Skeletal muscle cell (primary cell): ENCODE measurements around the gene DNTT.

Experiments used
- DNase-seq: peaks from one replicate; pipeline ENCODE4 v3.0.0-alpha.2; 2010; ENCODE audit warnings: low read depth
- H3K4me3 ChIP-seq: 2 replicates; pipeline ENCODE4 v1.5.1; 2011; ENCODE audit warnings: low read depth, mild to moderate bottlenecking, control low read depth, low read length, moderate library complexity

Gene DNTT

DNA sequence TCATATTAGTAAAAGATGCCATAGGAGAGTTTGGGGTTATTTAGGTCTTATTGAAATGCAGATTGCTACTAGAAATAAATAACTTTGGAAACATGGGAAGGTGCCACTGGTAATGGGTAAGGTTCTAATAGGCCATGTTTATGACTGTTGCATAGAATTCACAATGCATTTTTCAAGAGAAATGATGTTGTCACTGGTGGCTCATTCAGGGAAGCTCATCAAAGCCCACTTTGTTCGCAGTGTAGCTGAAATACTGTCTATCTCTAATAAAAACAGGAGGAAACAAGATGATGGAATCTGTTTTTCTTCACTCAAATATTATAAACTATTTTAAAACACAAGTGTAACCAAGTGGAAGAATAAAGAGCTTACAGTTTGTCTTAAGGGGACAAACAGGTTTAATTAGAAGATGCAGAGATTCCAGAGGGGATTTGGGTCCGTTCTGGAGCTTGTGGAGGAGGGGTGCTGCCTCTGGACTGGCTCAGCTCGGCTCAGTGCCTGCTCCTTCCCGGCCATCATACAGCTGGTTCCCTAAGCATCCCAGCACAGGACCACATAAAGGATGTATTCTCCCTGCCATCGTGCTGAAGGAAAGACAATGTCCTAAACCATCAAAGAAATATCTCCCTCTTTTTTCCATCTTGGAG is 34.2 kb downstream of the DNTT start:
- DNase-seq: no peak

DNA sequence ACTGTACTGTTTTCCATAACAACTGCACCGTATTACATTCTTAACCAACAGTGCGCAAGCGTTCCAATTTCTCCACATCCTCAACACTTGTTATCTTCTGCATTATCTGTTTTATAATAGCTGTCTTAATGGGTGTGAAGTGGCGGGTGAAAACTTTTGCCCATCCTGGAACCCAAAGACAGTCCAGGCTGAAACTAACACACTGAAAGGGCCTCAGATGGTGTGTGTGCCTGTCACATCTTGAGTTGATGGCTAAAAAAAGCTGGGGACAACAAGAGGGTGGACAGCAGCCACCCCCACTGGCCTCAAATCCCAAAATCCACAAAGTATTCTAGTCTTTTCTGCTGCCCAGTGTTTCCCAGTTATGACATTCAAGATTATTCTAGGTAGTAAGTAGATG is 35.1 kb downstream of the DNTT start:
- DNase-seq: no peak
- no peak overlapping the region for H3K4me3 ChIP-seq

More for the DNA sequence above, 34.2 kb downstream of the DNTT start:
- no peak overlapping the region for H3K4me3 ChIP-seq

DNA sequence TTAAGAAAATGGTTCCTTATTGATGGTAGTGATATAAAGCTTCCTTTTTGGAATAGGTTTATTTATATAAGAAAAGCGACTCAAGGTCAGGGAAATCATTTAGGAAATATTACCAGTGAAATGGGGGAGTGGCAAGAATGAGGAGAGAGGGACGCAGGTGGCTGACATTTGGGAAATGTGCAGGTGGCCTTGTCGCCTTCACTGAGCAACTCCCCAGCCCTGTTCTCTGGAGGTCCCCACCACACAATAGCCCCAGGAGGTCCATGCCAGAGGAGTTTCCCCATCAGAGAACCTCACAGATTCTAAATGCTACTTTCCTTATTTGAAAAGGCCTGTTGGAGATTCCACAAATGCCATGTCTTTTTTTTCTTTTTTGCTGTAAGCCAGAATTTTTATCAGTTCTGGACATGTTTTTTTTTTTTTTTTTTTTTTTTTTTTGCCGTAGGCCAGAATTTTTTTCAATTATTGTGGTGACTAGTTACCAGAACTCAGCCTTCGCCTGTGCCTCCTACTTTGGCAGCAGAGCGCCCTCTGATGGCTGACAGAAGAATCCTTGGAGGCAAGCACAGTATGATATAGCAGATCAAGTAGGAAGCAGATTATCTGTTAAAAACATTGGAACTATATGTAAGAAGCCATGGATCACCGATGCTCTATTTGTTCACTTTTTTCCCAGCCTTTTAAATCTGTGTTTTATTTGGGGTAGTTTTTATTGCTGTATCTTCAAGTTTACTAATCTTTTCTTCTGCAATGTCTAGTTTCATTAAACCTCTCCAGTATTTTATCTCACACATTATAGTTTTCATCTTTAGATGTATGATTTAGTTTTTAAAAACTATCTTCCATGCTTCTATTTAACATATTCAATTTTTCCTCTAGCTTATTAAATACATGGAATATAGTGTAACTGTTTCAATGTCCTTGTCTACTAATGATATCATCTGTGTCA is 36.0 kb downstream of the DNTT start:
- peak; percentile 37 for DNase-seq
- no peak overlapping the region for H3K4me3 ChIP-seq

DNA sequence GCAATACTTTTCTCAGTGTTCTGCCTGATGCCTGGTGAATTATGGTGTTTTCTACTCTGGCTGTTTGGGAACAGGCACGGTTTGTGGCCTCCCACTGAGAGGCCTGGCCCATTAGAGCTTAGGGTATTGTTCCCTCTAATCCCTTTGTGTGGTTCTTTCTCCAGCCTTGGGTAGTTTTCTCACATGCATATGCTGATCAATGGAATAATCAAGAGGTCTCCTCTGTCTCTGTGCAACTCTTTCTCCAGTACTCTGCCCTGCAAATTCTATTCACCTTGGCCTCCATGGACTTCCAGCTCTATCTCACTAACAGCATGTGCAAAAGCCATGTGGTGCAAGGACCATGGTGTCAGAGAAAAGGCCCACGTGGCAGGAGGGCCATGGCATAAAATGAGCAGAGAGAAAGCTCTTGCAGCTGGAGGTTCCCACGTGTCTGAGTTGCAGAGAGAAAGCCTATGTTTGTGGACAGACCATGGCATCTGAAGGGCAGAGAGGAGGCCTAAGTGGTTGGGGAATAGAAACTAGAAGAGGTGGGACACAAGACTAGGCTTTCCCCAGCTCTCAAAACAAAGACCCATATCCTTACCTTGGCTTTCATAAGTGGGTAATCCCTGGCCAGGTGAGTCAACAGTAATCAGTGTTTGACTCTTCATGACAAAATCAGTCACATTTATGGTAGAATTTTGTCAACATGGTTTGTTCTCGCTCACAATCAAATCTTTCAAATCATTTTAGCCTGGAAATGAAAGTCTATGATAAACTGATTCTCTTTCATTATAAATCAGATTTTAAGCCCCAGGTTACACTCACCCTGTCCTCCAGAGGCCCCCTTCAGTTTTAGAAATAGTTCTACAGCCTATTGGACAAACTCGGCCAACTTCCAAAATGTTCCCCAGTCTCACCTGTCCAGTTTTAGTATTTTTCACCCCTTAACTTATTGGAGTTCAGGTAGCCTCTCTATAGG is 37.3 kb downstream of the DNTT start:
- DNase-seq: no peak
- H3K4me3 ChIP-seq: no peak overlapping the region

DNA sequence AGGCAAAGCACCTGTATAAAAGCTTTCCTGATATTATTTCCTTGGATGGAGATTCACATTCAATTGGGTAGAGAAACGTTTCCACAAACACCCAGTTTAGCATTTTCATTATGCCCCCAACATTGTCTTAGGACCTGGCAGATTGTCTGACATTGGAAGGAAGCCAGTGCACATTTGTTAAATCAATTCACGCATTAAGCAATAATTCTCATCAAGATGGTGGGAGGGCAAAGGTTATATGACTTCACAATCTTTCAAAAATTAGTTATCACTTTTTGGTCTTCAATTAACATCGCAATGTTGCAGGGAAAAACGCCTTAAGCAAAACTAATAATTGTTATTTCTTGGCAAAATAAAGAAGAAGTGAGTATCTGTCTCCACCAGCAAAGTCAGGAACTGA is 38.2 kb downstream of the DNTT start:
- no peak for DNase-seq
- no peak overlapping the region for H3K4me3 ChIP-seq

DNA sequence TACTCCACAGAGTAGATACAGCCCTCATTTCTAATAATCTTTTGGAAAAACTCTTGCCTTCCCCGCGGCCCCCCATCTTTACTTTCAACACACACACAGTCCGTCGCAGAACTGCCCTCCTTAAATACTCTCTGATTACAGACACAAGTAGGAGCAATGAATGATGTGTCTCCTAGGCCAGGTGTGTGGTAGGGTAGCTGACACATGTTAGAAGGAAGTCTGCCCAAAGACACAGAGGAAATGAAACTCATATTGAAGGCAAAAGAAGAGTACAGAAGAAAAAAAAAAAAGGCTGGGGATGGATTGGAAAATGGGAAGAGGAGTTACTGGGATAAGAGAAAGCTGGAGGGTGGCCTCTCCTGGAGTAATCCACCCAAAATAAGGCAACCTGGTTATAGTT is 39.9 kb downstream of the DNTT start:
- H3K4me3 ChIP-seq: no peak overlapping the region
- DNase-seq: no peak

DNA sequence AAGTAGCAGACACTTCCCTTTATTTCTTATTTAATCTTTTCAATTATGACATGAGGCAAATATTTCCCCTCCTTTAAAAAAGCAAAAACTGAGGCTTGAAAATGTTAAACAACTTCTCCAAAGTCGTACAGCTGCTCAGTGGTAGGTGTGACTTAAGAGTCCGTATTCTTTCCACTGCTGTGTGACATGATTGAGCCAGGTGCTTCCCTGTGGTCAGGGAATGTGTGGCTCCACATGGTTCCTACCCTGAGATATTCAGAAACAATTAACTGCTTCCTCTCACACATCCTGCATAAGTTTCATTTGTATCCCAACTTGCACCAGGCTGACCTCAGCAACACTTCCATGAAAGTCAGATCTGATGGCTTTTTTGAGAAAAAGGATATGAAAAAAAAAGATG is 41.0 kb downstream of the DNTT start:
- DNase-seq: no peak
- no peak overlapping the region for H3K4me3 ChIP-seq

DNA sequence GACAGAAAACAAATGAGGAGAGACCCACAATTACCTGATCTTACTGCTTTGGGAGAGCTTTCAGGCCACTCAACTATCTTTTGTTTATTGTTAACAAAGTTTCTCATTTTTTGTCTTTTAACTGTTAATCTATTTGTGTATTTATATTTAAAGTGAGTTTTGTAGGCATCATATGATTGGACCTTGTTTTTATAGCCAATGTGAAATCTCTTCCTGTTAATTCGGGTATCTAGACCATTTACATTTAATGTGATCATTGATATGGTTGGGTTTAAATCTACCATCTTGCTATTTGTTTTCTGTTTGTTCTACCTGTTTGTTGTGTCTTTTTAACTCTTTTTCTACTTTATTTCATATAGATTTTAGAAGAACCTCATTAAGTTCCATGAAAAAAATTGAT is 42.1 kb downstream of the DNTT start:
- H3K4me3 ChIP-seq: no peak overlapping the region
- no peak for DNase-seq

DNA sequence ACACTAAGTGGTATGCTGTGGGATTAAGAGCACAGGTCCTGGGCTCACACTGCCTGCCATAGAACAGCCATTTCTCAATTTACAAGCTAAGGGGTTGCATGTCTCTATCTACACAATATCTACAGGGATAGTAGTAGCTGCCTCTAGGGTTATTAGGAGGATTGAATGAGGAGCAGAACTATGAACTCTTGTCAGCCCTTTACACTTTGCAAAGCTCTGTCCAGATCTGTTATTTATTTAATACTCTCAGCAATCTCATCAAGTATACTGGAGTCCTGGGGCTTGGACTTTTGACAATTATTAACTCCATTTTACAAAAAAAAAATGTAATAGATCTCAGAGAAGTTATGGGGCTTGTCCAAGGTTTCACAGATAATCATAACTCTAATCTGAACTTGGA is 47.8 kb downstream of the DNTT start:
- no peak overlapping the region for H3K4me3 ChIP-seq
- no peak for DNase-seq

DNA sequence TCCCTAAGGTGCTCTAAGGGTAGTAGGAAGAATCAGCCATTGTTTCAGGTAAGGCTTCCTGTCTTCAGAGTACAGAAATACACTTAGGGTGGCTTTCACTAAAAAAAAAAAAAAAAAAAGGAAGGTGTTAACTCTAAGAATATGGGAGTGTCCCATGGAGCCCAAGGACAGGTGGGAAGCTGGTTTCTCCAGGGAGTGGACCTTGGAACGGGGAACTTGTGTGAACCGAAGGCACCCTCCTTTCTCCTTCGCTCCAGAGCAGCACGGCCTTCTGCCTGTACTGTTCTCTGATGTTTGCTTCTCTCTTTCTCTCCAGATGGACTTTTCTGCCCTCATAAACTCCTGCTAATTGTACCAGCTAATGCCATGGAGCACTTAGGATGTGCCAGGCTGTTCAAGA is 48.3 kb downstream of the DNTT start:
- DNase-seq: no peak
- no peak overlapping the region for H3K4me3 ChIP-seq

DNA sequence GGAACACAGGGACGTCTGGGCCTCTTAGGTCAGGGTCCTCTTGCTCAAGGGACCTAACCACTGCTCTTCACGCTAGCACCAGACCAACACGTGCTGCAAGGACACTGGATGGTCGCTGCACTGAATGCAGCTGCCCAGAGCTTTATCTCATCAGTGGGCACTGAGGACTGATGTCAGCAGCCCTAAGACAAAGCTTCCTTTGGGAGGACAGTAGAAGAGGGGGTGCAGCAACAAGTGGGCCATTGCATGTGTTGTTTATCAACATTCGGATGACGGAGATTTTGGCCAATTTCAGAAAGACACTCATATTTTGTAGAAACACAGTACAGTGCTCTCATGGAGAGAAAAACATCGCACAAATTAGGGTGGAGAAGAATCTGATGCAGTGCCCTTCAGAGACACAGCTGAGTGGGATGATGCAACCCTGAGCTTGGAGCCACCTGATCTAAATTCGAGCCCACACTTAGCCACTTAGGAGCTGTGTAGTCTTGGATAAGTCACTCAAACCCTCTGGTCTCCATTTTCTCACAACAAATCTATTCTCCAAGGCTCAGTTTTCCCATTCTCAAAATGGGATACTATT is 52.9 kb downstream of the DNTT start:
- no peak overlapping the region for H3K4me3 ChIP-seq
- no peak for DNase-seq

DNA sequence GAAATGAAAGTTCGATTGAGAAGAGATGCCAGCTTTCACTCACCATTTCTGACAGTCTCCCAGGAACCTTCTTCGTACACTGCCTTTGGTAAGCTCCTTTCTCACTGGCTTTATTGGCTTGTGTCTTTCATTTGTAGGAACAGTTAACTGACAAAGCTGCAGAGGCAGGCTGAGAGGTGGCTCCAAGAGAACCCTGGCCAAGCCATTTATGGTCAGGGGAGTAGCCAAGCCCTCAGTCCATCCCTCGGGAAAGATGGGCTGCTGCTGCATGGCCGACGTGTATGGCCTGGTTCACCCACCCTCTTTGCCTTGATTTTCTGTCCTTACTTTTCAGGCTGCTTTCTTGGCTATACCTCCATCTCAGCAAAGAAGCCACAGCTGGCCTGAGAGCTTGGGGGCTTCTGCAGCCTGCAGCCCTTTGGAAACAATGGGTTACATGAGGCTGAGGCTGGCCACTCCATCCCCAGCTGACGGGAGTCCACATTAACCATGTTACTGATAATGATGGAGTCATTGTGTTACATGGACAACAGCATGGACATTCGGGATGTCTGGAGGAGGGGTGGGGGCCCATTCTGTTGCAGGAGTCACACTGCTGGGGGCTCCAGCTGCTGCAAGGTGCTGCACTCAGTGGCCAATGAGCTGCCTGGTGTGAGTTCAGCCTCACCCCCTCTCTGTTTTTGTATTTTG is 54.8 kb downstream of the DNTT start, which contains the start of gene OPALIN:
Gene OPALIN (minus strand): TSS at position 152 of the 690 bp plus-strand sequence. CDS start 106 bp downstream, at position 46.
- no peak within 1 kb of the TSS for H3K4me3 ChIP-seq
- DNase-seq: no peak

DNA sequence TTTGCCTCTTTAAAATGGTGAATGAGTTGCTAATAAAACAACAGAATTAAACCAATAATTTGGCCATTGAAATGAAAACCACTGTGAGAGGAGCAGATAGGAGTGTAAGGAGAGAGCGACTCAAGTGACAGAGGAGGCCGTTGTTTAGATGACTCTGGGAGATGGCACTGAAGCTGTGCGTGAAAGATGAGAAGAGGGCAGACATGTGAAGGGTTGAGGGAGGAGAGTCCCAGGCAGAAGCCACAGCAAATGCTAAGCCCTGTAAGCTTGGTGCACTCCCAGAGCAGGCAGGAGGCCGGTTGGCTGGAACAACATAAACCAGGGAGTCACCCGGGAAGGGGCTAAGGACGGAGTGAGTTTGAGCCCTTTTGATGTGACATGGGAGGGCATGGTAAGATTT is 55.4 kb downstream of the DNTT start:
- H3K4me3 ChIP-seq: no peak overlapping the region
- DNase-seq: no peak

DNA sequence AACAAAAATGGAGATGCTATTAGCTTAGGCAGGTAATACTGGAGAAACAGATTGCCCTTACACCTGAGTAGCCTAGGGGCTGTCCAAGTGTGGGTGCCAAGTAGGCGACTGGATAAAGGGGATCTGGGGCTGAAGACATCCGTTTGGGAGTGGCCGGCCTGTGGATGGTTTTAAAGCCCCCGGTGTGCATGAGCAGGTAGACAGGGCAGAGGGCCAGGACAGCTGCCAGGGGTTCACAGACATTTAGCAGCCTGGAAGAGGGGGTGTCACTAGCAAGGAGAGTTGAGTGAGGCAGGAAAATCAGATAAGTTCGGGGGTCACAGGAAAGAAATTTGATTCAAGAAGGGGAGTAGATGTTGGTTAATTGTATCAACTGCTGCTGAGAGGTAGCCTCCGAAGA is 56.1 kb downstream of the DNTT start:
- DNase-seq: no peak
- no peak overlapping the region for H3K4me3 ChIP-seq

DNA sequence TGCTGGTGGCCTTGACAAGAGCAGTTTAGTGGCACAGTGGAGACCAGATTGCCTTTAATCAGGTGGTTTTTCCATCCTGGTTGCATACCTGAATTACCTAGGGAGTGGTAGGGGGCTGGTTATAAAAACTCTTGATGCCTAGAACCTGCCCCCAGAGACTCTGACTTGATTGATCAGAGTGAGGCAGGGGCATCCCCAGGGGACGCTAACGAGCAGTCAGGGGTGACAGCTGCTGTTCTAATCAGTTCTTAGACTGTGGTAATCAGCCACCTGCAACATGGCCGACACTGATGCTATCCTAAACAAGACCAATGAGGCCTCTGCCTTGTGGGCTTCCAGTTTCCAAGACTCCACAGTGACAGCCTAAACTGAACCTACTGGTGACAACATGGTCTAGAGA is 56.5 kb downstream of the DNTT start:
- H3K4me3 ChIP-seq: no peak overlapping the region

DNA sequence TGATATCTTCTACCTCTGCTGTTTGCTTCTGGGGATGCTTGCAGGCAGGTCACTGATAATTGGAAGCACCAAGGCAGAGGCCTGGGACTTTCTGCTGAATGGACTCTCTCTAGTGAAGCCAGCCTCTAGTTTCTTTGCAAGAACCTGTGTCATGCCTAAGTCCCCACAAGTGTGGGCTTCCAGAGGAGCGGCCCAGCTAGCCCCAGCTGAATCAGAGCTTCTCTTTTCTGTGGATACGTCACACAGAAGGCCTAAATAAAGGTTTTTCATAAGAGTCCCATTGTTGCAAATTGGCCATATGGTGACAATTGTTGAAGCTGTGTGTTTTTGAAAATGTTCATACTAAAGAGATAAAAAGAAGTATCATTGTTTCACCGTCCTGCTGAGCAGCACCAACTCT is 61.3 kb downstream of the DNTT start:
- DNase-seq: no peak

More for the DNA sequence above, 56.5 kb downstream of the DNTT start:
- no peak for DNase-seq

DNA sequence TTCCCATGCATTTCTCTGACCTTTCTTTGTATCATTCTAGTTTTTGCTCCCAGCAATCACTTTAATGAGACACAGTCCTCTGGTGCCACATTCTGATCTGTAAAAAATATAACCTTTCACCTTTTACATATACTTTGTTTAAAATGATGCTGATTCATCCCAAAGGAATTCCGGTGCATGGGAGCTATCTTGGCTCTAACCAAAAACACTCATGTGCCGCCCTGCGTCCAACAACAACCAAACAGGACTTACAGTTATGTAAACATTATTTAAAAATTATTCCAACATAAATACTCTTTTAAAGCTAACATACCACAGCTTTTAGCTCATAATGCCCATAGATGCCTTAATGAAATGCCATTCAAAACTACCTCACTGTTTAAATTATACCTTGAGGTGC is 62.3 kb downstream of the DNTT start:
- H3K4me3 ChIP-seq: no peak overlapping the region
- DNase-seq: no peak

More for the DNA sequence above, 61.3 kb downstream of the DNTT start:
- no peak overlapping the region for H3K4me3 ChIP-seq

DNA sequence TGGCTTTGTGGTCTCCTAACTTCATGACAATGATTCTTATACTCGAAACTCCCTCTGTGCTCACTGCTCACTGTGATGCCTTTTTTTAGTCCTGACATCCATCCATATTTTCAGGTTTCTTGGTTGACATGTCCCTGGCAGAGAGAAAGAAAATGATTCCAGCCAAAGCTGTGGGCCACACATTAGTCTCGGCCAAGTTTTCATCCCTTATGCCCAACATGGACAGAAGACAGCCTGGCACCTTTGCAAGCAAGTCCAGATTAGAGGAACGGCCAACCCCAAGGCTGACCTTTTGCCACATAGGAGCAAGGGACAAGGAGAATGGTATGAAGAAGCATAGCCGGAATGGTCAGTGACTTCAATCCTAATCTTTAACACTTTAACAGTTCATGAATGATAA is 63.2 kb downstream of the DNTT start:
- no peak for DNase-seq
- no peak overlapping the region for H3K4me3 ChIP-seq

DNA sequence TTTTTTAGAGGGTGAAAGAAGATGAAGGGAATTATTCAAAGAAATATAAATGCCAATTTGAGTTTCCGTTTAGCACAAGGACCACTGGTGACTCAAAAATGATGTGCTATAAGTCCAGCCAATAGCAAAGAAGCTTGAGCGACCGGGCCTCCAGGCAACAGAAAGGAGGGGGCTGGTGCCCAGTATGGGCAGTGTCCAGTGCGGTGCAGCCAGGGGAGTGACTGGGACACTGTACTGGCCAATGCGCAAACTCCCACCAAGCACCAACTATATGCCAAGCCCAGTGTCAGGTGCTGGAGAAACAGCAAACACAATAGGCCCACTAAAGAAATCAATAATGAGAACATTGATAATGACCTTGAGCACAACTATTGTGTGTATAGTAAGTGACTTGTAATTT is 64.7 kb downstream of the DNTT start:
- no peak overlapping the region for H3K4me3 ChIP-seq
- DNase-seq: no peak
